HG02840 (cell line): ENCODE measurements around the gene NPHP4.

Experiments used
- ATAC-seq: cut with Tn5 transposase; IDR thresholded peaks from one replicate; pipeline ENCODE4 v1.9.1; 2021; ENCODE audit warnings: mild to moderate bottlenecking, moderate library complexity, moderate number of reproducible peaks; ENCODE audit not compliant: unreplicated experiment, low FRiP score

NPHP4 gene

DNA sequence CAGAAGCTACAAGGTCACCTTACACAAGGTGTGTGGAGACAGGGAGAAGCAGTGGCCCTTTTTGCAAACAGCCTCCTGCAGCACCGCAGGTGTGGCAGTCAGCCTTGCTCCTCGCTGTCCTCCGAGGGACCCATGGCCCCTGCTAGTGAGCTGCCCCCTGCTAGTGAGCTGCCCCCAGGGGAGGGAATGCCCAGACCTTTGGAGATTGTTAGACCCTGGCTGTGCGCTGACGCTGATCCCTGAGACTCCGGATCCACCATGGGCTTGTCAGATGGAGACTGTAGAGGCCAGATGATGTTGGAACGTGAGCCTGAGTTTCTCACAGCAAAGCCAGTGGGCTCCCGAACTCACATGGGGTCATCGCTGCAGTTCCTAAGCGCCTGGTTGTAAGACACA lies 172.2 kb downstream of the NPHP4 start:
- ATAC-seq: no peak

GRCh38 chr1:5819391-5820025 lies 172.7 kb downstream of the NPHP4 start:
- no peak for ATAC-seq

DNA sequence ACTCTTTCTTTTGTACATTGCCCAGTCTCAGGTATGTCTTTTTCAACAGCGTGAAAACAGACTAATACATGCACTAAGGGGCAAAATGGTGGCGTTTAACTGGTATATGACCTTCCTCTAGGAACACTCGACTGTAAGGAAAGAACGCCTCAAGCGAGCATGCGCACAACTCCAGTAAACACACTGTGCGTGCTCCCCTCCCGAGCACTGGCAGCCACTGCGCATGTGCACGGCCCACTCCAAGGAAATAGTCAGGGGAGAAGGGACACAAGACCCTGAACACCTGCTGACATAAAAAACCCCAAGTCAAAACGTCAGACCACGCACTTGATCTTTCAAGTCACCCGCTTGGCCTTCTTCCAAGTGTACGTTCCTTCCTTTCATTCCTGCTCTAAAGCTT lies 173.5 kb downstream of the NPHP4 start:
- no peak for ATAC-seq

DNA sequence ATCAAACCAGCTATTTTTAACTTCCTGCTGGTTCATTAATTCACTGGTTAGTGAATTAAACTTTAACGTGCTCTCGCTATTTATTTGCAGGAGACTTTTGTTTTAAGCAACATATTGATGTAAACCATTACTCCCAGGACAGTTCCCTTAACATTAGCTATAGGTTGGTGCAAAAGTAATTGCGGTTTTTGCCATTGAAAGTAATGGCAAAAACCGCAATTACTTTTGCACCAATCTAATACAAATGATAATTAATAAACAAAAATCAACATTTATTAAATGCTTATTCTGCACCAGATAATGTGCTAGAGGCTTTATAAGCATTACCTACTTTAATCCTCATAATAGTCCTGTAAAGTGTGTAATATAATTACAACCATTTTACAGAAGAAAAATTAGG lies 176.5 kb downstream of the NPHP4 start:
- ATAC-seq: no peak

- ATAC-seq: no peak
Observed at GRCh38 chr1:5815211-5815610, 177.0 kb downstream of the NPHP4 start.

GRCh38 chr1:5814046-5814619 lies 178.1 kb downstream of the NPHP4 start:
- ATAC-seq: no peak

DNA sequence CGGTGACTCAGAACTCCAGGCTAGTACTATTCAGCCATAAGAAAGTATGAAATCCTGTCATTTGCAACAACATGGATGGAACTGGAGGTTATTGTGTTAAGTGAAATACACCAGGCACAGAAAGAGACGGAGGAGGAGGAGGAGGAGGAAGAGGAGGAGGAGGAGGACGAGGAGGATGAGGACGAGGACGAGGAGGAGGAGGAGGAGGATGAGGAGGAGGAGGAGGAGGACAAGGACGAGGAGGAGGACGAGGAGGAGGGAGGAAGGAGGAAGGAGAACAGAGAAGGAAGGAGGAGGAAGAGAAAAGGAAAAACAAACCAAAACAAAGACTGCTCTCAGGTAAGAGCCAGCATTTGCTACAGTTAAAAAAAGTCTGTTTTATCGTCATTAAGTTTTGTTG lies 178.7 kb downstream of the NPHP4 start:
- no peak for ATAC-seq
